ENCODE measurements around the gene SUOX.

GRCh38 chr12:56040963-56041551 lies 44.0 kb downstream of the SUOX start:
- TF ChIP-seq CTCF (IDR thresholded peaks at IDR 0.05) (peak in 2 of 6 experiments; percentile 12 to 14), POLR2AphosphoS5 (IDR thresholded peaks at IDR 0.05) (no peak), POLR2A (IDR thresholded peaks at IDR 0.05) (no peak)

All from upper lobe of left lung (tissue), 4 donors.